Gastrocnemius medialis (tissue), 4 donors: ENCODE measurements around the gene TRIP12.

ENCODE experiments used
- POLR2A ChIP-seq, 2 donors: fragments of 450-650 bp; IDR thresholded peaks; one replicate each; pipeline ENCODE4 v1.6.1; 2017; ENCODE audit warnings: antibody characterized with exemption in 2 of 2, mild to moderate bottlenecking in 2 of 2, moderate library complexity in 2 of 2
- TF ChIP-seq, protein P1 (sequence below), 5 experiments: fragments of 450-650 bp in 3 of 5; fragments of 200-600 bp in 2 of 5; sonication (generic) in 2 of 5; IDR thresholded peaks in 4 of 5; conservative IDR thresholded peaks in 1 of 5; 1 replicate in 4 of 5; 2 replicates in 1 of 5; pipeline ENCODE4 v1.5.1; 2016 to 2019; ENCODE audit warnings: antibody characterized with exemption in 5 of 5, mild to moderate bottlenecking in 3 of 5, moderate library complexity in 3 of 5

DNA sequence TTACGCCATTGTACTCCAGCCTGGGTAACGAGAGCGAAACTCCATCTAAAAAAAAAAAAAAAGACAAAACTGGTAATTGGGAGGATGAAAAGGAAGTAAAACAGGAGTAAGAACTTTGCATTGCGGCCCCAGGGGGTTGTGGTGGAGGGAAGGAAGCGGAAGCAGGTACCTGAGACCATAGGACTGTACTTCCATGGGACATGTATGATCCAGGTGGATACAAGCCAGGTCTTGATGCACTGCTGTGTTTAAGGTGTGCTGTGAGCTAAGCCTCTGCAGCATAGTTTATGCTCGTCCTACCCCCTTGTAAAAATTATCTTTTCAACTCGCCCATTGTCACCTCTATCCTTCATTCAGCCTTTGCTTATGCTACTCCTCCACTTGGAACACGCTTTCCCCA is 24.2 kb upstream of the TRIP12 start:
- TF ChIP-seq, protein P1, sequence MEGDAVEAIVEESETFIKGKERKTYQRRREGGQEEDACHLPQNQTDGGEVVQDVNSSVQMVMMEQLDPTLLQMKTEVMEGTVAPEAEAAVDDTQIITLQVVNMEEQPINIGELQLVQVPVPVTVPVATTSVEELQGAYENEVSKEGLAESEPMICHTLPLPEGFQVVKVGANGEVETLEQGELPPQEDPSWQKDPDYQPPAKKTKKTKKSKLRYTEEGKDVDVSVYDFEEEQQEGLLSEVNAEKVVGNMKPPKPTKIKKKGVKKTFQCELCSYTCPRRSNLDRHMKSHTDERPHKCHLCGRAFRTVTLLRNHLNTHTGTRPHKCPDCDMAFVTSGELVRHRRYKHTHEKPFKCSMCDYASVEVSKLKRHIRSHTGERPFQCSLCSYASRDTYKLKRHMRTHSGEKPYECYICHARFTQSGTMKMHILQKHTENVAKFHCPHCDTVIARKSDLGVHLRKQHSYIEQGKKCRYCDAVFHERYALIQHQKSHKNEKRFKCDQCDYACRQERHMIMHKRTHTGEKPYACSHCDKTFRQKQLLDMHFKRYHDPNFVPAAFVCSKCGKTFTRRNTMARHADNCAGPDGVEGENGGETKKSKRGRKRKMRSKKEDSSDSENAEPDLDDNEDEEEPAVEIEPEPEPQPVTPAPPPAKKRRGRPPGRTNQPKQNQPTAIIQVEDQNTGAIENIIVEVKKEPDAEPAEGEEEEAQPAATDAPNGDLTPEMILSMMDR (IDR thresholded peaks at IDR 0.05 in 4 of 5, conservative IDR thresholded peaks at IDR 0.05 in 1 of 5): no peak
- TF ChIP-seq POLR2A (IDR thresholded peaks at IDR 0.05): no peak
